Keratinocyte (primary cell): ENCODE measurements around the gene TSPAN4.

Experiments used
- CTCF ChIP-seq, 3 experiments: IDR thresholded peaks in 1 of 3; conservative IDR thresholded peaks in 1 of 3; optimal IDR thresholded peaks in 1 of 3; 2 replicates in 2 of 3; 3 replicates in 1 of 3; pipeline versions ENCODE3 to v1.5.1; 2011; ENCODE audit warnings: low read length in 3 of 3, mild to moderate bottlenecking in 3 of 3, moderate library complexity in 2 of 3, control low read depth in 1 of 3, inconsistent platforms in 1 of 3; ENCODE audit not compliant: insufficient read depth in 2 of 3; ENCODE audit errors: extremely low read depth in 1 of 3
- EZH2 ChIP-seq: IDR thresholded peaks from one replicate; pipeline ENCODE4 v1.6.1; 2012; ENCODE audit warnings: inconsistent platforms, mild to moderate bottlenecking, low read length, moderate library complexity

- TF ChIP-seq CTCF (optimal IDR thresholded peaks at IDR 0.05 in 1 of 3, IDR thresholded peaks at IDR 0.05 in 1 of 3, conservative IDR thresholded peaks at IDR 0.05 in 1 of 3; ENCODE audit: extremely low read depth in 1 of 3, insufficient read depth in 2 of 3, low read length in 3 of 3) (no peak), EZH2 (no peak)
Measured at GRCh38 chr11:803467-803742, 39.2 kb upstream of the TSPAN4 start.
